GM18526 (cell line): ENCODE results near the gene USP46.

Experiments
- POLR2A ChIP-seq: IDR thresholded peaks from 3 replicates; pipeline ENCODE4 v1.6.1; 2011; ENCODE audit not compliant: insufficient read length; ENCODE audit errors: extremely low read depth

USP46 gene

DNA sequence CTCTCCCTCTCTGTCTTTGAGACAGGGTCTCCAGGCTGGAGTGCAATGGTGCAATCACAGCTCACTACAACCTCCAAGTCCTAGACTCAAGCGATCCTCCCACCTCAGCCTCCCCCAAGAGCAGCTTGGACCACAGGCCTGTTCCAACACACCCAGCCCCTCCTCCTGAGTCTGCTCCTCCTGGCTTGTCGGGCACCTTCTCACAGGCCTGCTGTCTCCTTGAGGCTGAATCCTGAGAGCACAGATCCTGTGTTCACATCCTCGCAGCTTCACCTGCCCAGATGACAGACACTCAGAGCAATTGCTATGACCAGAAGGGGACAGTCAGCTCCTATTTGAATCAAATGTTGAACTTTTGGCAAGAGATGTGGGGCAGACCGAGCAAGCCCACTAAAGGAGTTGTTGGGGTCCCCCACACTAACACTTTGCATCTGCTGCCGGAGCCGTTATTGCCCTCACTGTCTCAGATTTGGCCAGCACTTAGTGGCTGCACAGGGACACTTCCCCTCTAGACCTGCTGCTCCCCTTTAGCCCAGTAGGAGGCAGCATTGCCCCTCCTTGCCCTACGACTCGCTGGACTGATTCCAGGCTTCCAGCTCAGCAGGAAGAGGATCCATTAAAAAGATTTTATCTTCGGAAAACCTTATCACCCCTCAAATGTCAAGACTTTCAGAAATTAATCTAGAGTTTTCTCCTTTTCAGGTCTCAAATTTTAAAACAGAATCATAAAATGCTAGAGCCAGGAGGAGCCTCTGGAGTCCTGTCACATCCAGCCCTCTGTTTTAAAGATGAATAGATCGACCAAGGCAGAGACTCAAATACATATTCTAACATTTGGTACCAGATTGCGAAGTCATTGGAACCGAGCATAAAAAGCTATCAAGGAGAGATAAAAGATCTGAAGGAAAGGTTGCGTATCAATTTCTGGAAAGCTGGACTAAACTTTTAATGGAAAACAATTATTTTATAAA is 113.7 kb downstream of the USP46 start:
- TF ChIP-seq POLR2A, result no peak
